ENCODE data around the gene FAM219A. TPM values are rescaled to one million over a fixed set of nuclear protein-coding genes. Genes with fewer than 3 reads are reported as not detected.

Gene FAM219A
- total RNA-seq, 1 experiment from 2014 or later = 17.1 TPM

DNA sequence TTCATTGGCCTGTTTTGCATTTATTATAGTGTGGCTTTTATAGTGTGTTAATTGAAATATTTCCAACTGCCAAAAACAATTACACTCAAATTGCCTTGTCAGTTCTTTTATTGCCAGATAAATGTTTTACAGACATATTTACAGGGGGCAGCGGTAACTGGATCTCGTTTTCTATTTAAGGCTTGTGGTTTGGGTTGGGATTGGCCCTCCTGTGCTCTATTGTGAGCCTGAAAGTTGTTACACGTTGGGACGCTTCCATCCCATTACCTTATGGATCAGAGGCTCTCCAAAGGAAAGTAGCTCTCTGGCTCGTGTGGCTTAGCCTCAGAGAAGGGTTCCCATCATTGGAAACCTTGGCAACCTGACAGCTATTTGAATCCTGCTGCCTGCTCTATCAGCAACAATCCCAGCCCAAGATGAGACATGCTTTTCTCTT is 21.1 kb upstream of the FAM219A start:
- ChIA-PET CTCF (no interaction called here), POLR2A (ENCODE audit: unreplicated experiment) (no interaction called here)
- Histone ChIP-seq H3K4me3 (ENCODE audit: low read length) (no peak overlapping the region), H3F3A (ENCODE audit: low read length, unreplicated experiment) (no peaks in the 10 kb centered on the region), H3K79me2 (ENCODE audit: low read length) (no peaks in the 10 kb centered on the region), H4K20me1 (ENCODE audit: low read length) (no peaks in the 10 kb centered on the region), H3K9me3 (ENCODE audit: low read length) (no peaks in the 10 kb centered on the region), H2AFZ (ENCODE audit: low read length) (no peak overlapping the region), H3K27ac (ENCODE audit: low read length) (no peak overlapping the region), H3K9me2 (replicated peaks; ENCODE audit: low read length) (no peaks in the 10 kb centered on the region), H3K9ac (ENCODE audit: low read length) (no peak overlapping the region), H3K36me3 (ENCODE audit: low read depth, low read length) (no peaks in the 10 kb centered on the region), H3K4me1 (ENCODE audit: insufficient read depth, low read length) (no peaks in the 10 kb centered on the region), H3K27me3 (ENCODE audit: low read length) (no peaks in the 10 kb centered on the region), H3K4me2 (ENCODE audit: low read length) (no peak overlapping the region)
- no peak for TF ChIP-seq EZH2 (IDR thresholded peaks at IDR 0.05; ENCODE audit: low read length, unreplicated experiment)
- TF ChIP-seq, protein P1, sequence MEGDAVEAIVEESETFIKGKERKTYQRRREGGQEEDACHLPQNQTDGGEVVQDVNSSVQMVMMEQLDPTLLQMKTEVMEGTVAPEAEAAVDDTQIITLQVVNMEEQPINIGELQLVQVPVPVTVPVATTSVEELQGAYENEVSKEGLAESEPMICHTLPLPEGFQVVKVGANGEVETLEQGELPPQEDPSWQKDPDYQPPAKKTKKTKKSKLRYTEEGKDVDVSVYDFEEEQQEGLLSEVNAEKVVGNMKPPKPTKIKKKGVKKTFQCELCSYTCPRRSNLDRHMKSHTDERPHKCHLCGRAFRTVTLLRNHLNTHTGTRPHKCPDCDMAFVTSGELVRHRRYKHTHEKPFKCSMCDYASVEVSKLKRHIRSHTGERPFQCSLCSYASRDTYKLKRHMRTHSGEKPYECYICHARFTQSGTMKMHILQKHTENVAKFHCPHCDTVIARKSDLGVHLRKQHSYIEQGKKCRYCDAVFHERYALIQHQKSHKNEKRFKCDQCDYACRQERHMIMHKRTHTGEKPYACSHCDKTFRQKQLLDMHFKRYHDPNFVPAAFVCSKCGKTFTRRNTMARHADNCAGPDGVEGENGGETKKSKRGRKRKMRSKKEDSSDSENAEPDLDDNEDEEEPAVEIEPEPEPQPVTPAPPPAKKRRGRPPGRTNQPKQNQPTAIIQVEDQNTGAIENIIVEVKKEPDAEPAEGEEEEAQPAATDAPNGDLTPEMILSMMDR (conservative IDR thresholded peaks at IDR 0.05; ENCODE audit: low read depth, low read length) = no peak
- TF ChIP-seq EZH2phosphoT487 (IDR thresholded peaks at IDR 0.05; ENCODE audit: borderline replicate concordance, low read length) = no peak
- ATAC-seq = no peak
- intact Hi-C loops (cut with micrococcal nuclease) = no loop called here
- no TSS peak for BruUV-seq (replicated peaks)
- DNase-seq = no peak

DNA sequence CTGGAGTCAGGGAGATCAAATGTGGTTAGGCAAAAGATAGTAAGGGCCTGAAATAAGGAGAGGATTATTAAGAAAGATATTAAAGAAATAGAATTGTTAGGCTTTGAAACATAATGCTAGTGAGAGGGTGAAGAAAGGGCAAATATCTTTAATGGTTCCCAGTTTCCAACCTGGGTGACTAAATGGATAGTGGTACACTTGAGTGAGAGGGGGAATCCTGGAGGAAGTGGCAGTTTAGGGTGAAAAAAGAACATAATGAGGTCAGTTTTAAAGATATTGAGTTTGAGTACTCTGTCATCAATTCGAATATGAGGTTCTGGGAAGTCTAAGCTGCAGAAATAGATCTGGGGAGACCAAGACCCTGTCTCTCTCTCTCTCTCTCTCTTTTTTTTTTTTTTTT is 19.2 kb upstream of the FAM219A start:
- intact Hi-C loops (cut with micrococcal nuclease) = no loop called here
- no peak overlapping the region for H3K9ac ChIP-seq (ENCODE audit: low read length)
- no peaks in the 10 kb centered on the region for H4K20me1 ChIP-seq (ENCODE audit: low read length)
- H3K9me2 ChIP-seq (replicated peaks; ENCODE audit: low read length) = no peaks in the 10 kb centered on the region
- DNase-seq = no peak
- H3K36me3 ChIP-seq (ENCODE audit: low read depth, low read length) = no peaks in the 10 kb centered on the region
- TF ChIP-seq, protein P1 (conservative IDR thresholded peaks at IDR 0.05; ENCODE audit: low read depth, low read length) = no peak
- TF ChIP-seq EZH2phosphoT487 (IDR thresholded peaks at IDR 0.05; ENCODE audit: borderline replicate concordance, low read length) (no peak), EZH2 (IDR thresholded peaks at IDR 0.05; ENCODE audit: low read length, unreplicated experiment) (no peak)
- H3K27ac ChIP-seq (ENCODE audit: low read length) = no peak overlapping the region
- H3K27me3 ChIP-seq (ENCODE audit: low read length) = no peaks in the 10 kb centered on the region
- no peak overlapping the region for H2AFZ ChIP-seq (ENCODE audit: low read length)
- H3K4me1 ChIP-seq (ENCODE audit: insufficient read depth, low read length) = no peaks in the 10 kb centered on the region
- no peak overlapping the region for H3K4me2 ChIP-seq (ENCODE audit: low read length)
- H3K9me3 ChIP-seq (ENCODE audit: low read length) = no peaks in the 10 kb centered on the region
- H3K79me2 ChIP-seq (ENCODE audit: low read length) = no peaks in the 10 kb centered on the region
- no TSS peak for BruUV-seq (replicated peaks)
- CTCF ChIA-PET = interaction anchor here (0.6 kb wide), 1 partner anchor 24 kb away, joined by 11 read pairs; no protein-coding TSS in a partner anchor
- POLR2A ChIA-PET (ENCODE audit: unreplicated experiment) = no interaction called here
- ATAC-seq = no peak
- H3K4me3 ChIP-seq (ENCODE audit: low read length) = no peak overlapping the region
- H3F3A ChIP-seq (ENCODE audit: low read length, unreplicated experiment) = no peaks in the 10 kb centered on the region

DNA sequence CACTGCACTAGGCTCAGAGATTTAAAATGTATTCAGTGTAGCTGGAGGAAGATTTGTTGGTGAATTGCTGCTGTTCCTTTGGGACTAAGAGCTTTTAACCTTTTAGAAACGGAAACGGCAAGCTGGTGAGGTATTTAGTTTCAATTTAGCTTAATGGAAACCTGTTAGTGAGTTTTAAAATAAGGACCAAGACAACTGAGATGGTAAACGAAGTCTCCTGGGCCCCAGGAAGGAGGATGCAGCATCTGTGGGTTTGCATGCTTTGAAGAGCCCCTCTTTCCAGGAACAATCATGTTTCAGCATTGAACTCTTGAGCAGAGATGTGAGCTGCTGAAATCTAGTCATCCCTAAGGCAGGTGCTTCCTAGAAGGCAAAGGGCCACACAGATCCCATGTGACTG is 16.7 kb upstream of the FAM219A start:
- Histone ChIP-seq H3F3A (ENCODE audit: low read length, unreplicated experiment) (no peaks in the 10 kb centered on the region), H3K9ac (ENCODE audit: low read length) (no peak overlapping the region), H3K27ac (ENCODE audit: low read length) (no peak overlapping the region), H3K27me3 (ENCODE audit: low read length) (no peaks in the 10 kb centered on the region), H2AFZ (ENCODE audit: low read length) (no peak overlapping the region), H3K36me3 (ENCODE audit: low read depth, low read length) (no peaks in the 10 kb centered on the region), H3K4me2 (ENCODE audit: low read length) (no peak overlapping the region), H3K9me2 (replicated peaks; ENCODE audit: low read length) (no peaks in the 10 kb centered on the region), H4K20me1 (ENCODE audit: low read length) (no peaks in the 10 kb centered on the region), H3K4me3 (ENCODE audit: low read length) (no peak overlapping the region), H3K9me3 (ENCODE audit: low read length) (no peaks in the 10 kb centered on the region), H3K79me2 (ENCODE audit: low read length) (no peaks in the 10 kb centered on the region), H3K4me1 (ENCODE audit: insufficient read depth, low read length) (no peaks in the 10 kb centered on the region)
- intact Hi-C loops (cut with micrococcal nuclease) = no loop called here
- ChIA-PET CTCF (no interaction called here), POLR2A (ENCODE audit: unreplicated experiment) (no interaction called here)
- no peak for DNase-seq
- ATAC-seq = no peak
- TF ChIP-seq EZH2 (IDR thresholded peaks at IDR 0.05; ENCODE audit: low read length, unreplicated experiment) (no peak), EZH2phosphoT487 (IDR thresholded peaks at IDR 0.05; ENCODE audit: borderline replicate concordance, low read length) (no peak)
- TF ChIP-seq, protein P1 (conservative IDR thresholded peaks at IDR 0.05; ENCODE audit: low read depth, low read length) = no peak
- no TSS peak for BruUV-seq (replicated peaks)
